GM12892 (cell line): Measurements from ENCODE around the gene ADARB2.

ENCODE experiments used
- POLR2A ChIP-seq: IDR thresholded peaks from 2 replicates; pipeline ENCODE4 v1.6.1; 2011; ENCODE audit warnings: low read depth, low read length, control low read depth
- POLR2AphosphoS5 ChIP-seq: IDR thresholded peaks from 2 replicates; pipeline ENCODE4 v1.6.1; 2011; ENCODE audit warnings: low read depth, low read length, control low read depth

DNA sequence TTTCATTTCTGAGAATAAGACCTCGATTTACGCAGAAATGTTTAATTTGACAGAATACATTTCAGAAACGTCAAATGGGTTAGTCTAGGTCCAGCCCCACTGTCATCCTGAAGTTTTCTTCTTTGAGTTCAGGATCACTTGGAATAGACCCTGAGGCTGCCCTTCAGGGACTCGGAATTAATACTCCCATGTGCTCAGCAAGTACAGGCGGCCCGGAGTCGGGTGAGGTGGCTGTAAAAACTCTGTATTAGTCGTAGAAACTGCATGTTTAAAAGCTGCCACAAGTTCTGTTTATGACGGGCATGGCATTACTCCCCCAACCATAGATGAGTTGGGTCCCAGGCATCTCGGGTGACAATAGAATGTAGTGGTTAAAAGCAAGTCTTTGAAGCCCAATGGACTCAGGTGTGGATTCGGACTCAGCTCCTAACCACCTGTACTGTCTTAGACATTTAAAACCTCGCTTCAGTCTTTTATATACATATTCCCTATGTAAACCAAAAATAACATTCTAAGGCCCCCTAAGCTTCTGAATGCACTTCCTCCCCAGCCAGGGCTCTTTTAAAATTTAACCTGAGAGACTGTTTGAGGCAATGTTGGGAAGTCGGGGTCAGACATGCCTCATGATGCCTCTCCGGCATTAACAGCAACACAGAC, 216.3 kb downstream of the ADARB2 start:
- no peak for TF ChIP-seq POLR2A
- TF ChIP-seq POLR2AphosphoS5 = no peak
